SH-SY5Y (cell line): Measurements from ENCODE around the gene NRP1.

ENCODE experiments used
- GATA2 ChIP-seq: IDR thresholded peaks from 2 replicates; pipeline ENCODE4 v1.6.1; 2011; ENCODE audit warnings: mild to moderate bottlenecking, low read depth, low read length
- GATA3 ChIP-seq: IDR thresholded peaks from 2 replicates; pipeline ENCODE4 v1.6.1; 2011; ENCODE audit warnings: low read depth, mild to moderate bottlenecking, low read length, moderate library complexity

DNA sequence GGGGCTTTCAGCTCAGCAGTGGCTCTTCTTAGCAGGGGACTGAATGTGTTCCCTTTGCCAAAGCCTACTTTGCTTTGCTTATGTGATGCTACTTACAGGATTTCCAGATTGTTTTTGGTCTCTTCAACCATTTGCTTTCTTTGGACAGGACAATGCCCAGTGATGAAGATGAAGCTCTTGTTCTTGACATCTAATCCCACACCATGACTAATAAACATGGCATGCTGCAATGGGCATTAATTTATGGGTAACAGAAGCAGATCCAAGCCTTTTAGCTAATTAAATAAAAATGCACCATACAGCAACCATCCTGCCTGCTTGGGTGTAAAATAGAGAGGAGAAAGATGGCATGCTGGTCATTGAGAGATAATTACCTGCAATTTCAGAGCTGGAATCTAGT, 200.9 kb downstream of the NRP1 start:
- TF ChIP-seq GATA2 (no peak), GATA3 (no peak)
